ENCODE measurements around the gene LTBP1. TPM values are rescaled to one million over a fixed set of nuclear protein-coding genes. Genes with fewer than 3 reads are reported as not detected.
A peak's percentile ranks its signal among the peaks of the same experiment; 100 is the strongest.

The LTBP1 gene
- total and polyA plus RNA-seq, 9 donors: 13.5 to 117 (median 41.8) TPM

DNA sequence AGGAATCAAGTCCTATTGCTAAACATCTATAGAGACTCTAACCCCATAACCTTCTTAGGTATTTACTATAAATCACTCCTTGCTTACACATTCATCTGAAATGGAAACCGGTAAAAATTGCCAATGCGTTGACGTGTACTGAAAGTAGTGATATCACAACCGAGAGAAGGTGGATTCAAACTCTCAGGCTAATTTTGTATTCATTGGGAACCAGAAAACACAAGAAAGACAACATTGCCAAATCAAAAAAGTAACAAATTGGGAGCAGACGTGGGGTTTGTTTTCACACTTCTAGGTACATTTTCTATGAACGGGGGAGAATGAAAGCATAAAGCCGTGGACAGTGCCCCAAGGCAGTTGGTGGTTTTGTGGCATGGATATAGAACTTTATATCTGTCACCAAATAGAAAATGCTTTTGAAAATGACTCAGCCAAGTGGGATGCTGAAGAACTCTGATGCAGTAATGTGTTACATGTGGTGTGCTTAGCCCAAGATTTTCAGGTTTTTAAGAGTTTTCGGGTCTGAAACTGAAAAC is 374.6 kb downstream of the LTBP1 start:
- intact Hi-C loops (cut with DNase I): no loop called here
- no peaks in the 10 kb centered on the region for H3K9me3 ChIP-seq
- no peak overlapping the region for H3K4me3 ChIP-seq
- H3K27me3 ChIP-seq: no peaks in the 10 kb centered on the region
- H3K27ac ChIP-seq: no peak overlapping the region
- peaks cover 10% of the 10 kb centered on the region for H3K4me1 ChIP-seq (ENCODE audit: insufficient read depth)
- H3K36me3 ChIP-seq: no peaks in the 10 kb centered on the region
- 60 to 81% (median 71%) methylated on average over 8 of the region's 8 CpGs for WGBS, 3 donors
- TF ChIP-seq EP300 (IDR thresholded peaks at IDR 0.05): no peak
- TF ChIP-seq, protein P1, sequence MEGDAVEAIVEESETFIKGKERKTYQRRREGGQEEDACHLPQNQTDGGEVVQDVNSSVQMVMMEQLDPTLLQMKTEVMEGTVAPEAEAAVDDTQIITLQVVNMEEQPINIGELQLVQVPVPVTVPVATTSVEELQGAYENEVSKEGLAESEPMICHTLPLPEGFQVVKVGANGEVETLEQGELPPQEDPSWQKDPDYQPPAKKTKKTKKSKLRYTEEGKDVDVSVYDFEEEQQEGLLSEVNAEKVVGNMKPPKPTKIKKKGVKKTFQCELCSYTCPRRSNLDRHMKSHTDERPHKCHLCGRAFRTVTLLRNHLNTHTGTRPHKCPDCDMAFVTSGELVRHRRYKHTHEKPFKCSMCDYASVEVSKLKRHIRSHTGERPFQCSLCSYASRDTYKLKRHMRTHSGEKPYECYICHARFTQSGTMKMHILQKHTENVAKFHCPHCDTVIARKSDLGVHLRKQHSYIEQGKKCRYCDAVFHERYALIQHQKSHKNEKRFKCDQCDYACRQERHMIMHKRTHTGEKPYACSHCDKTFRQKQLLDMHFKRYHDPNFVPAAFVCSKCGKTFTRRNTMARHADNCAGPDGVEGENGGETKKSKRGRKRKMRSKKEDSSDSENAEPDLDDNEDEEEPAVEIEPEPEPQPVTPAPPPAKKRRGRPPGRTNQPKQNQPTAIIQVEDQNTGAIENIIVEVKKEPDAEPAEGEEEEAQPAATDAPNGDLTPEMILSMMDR (IDR thresholded peaks at IDR 0.05): no peak
- TF ChIP-seq POLR2A (IDR thresholded peaks at IDR 0.05): no peak
- DNase-seq: no peak

DNA sequence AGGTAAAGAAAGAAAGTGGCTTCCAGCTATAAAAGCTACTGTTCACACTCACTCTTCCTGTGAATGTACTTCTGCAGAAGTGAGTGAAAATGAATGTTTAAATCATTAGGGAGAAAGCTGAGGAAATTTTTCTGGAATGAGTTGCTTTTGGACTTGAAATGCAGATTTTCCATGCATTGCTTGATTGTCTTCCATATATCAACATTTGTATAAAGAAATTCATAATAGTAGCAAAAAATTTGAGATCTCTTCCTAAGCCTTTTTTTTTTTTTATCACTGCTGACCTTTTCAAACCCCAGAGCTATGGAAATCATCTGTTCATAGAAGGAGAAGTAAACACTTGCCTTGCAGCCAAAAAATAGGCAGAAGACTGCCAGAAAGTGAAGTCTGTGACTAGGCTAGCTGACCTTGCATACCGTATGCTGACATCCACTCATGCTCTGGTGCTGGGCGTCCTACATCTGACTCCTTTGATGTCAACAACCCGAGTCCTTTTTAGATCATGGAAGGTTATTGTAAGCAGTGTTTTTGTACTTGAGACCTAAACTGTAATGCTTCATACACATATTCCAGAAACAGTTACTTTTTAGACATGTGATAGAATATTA is 375.2 kb downstream of the LTBP1 start:
- no peak overlapping the region for H3K4me3 ChIP-seq
- intact Hi-C loops (cut with DNase I): no loop called here
- 1 to 6% (median 2%) methylated on average over 3 of the region's 3 CpGs for WGBS, 3 donors
- H3K9me3 ChIP-seq: no peaks in the 10 kb centered on the region
- H3K27ac ChIP-seq: no peak overlapping the region
- no peaks in the 10 kb centered on the region for H3K36me3 ChIP-seq
- H3K27me3 ChIP-seq: no peaks in the 10 kb centered on the region
- DNase-seq: peak in 3 of 5 donors; percentile 27 to 51 (median 43)
- peaks cover 10% of the 10 kb centered on the region for H3K4me1 ChIP-seq (ENCODE audit: insufficient read depth)
- TF ChIP-seq, protein P1 (IDR thresholded peaks at IDR 0.05): no peak
- no peak for TF ChIP-seq EP300 (IDR thresholded peaks at IDR 0.05)
- no peak for TF ChIP-seq POLR2A (IDR thresholded peaks at IDR 0.05)

DNA sequence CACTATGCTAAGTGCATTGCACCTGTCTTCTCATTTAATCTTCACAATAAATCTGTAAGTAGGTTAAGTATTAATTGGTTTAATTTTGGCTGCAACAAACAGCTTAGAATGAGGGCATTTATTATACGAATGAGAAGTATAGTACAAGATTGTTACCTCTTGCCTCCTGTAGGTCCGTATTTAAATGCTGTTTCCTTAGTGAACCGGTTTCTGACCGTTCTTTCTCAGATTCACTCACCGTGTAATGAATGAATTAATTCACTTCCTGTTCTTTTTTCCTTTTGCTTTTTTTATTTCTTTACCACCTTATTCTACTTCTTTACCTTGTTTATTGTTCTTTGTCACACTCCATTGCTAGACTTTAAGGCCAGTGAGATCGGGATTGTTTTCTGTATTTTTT is 375.9 kb downstream of the LTBP1 start:
- Histone ChIP-seq H3K4me1 (ENCODE audit: insufficient read depth) (peaks cover 7% of the 10 kb centered on the region), H3K9me3 (no peaks in the 10 kb centered on the region), H3K27ac (no peak overlapping the region), H3K4me3 (no peak overlapping the region), H3K36me3 (no peaks in the 10 kb centered on the region), H3K27me3 (no peaks in the 10 kb centered on the region)
- intact Hi-C loops (cut with DNase I): no loop called here
- TF ChIP-seq, protein P1 (IDR thresholded peaks at IDR 0.05): no peak
- TF ChIP-seq EP300 (IDR thresholded peaks at IDR 0.05): no peak
- TF ChIP-seq POLR2A (IDR thresholded peaks at IDR 0.05): no peak
- DNase-seq: no peak
- 58 to 61% (median 61%) methylated on average over 6 of the region's 6 CpGs for WGBS, 3 donors

DNA sequence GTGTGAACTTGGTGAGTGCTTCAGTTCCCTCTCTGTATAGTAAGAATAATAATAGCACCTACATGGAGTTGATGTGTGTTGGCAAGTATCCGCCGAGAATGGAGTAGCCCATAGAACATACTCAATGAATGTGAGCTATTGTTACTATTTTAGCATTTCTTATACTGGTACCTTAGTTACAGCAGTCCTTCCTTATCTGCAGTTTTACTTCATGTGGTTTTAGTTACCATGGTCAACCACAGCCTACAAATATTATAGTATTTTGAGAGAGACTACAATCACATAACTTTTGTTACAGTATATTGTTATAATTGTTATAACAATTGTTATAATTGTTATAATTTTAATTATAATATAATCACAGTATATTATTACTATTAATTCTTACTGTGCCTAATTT is 377.2 kb downstream of the LTBP1 start:
- 91 to 96% (median 95%) methylated on average over 2 of the region's 2 CpGs for WGBS, 3 donors
- H3K4me1 ChIP-seq (ENCODE audit: insufficient read depth): peaks cover 6% of the 10 kb centered on the region
- TF ChIP-seq, protein P1 (IDR thresholded peaks at IDR 0.05): no peak
- TF ChIP-seq POLR2A (IDR thresholded peaks at IDR 0.05) (no peak), EP300 (IDR thresholded peaks at IDR 0.05) (no peak)

More for the DNA sequence above, 377.2 kb downstream of the LTBP1 start:
- no peaks in the 10 kb centered on the region for H3K36me3 ChIP-seq
- no peak overlapping the region for H3K4me3 ChIP-seq
- no peaks in the 10 kb centered on the region for H3K27me3 ChIP-seq
- no peak overlapping the region for H3K27ac ChIP-seq
- no peak for DNase-seq
- intact Hi-C loops (cut with DNase I): no loop called here
- H3K9me3 ChIP-seq: no peaks in the 10 kb centered on the region

All from ovary (tissue), 9 donors.